WI38 (cell line): ENCODE results near the gene PIERCE2.
"Not testable (repeated sequence)": the region's sequence is repeated elsewhere in the genome, so short reads cannot be mapped to it uniquely, and the experiment has no call there.

Experiments
- H3K4me3 ChIP-seq: 2 replicates; pipeline ENCODE4 v1.5.1; 2011; ENCODE audit warnings: low read depth, mild to moderate bottlenecking, control low read depth, low read length
- CTCF ChIP-seq: IDR thresholded peaks from 2 replicates; pipeline ENCODE4 v1.5.1; 2012; ENCODE audit warnings: low read depth, mild to moderate bottlenecking, control low read depth, low read length

Gene PIERCE2

DNA sequence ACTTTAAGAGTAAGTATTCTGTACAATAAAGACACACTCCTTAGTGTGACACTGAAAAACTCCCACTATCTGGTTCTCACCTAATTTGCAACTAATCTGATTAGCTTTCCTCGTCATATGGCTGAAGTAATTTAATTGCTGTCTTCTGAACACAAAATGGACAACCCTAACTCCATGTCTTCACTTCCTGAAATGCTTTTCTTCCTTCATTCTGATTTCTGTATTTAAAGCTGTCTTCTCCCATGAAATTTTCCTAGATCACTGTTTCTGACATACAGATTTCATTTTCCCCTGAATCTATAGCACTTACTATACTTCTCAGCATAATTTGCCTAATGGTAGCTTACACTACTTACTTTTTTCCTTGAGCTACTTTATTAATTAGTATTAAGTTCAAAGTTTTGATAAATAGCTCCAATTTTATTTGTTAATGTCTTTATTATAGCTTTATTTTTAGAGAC is 6.5 kb upstream of the PIERCE2 start:
- TF ChIP-seq CTCF: no peak
- H3K4me3 ChIP-seq: no peak overlapping the region

GRCh38 chr15:55402707-55403106 is 5.6 kb upstream of the PIERCE2 start:
- H3K4me3 ChIP-seq: no peak overlapping the region

GRCh38 chr15:55403531-55403930 is 4.8 kb upstream of the PIERCE2 start:
- no peak for TF ChIP-seq CTCF
- H3K4me3 ChIP-seq: no peak overlapping the region

More at GRCh38 chr15:55402707-55403106, 5.6 kb upstream of the PIERCE2 start:
- no peak for TF ChIP-seq CTCF

DNA sequence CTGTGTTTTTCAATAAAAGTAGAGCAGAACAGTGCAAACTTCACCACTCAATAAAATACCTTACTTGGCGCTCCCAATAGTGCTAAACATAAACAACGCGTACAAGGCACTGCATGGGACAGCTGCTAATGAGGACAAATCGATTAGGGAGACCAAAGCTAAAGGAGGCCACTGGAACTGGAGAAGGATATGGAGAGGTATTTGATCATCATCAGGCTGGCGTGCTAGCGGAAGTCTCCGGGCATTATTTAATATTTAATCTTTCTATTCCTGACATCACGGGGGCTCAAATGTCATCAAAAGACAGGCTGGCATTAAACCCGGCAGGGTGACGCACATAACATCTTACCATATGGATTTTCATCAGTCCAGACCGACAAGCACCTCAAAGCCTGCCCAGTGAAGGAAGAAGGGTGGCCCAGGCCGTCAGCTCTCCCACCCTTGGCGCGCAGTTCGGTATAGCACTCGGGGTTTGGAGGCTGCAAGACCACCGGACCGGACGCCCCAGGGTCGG is 740 bp upstream of the PIERCE2 start:
- H3K4me3 ChIP-seq: peak overlapping the region; percentile 80

GRCh38 chr15:55408976-55409375 is 681 bp downstream of the PIERCE2 start:
- peak overlapping the region; percentile 80 for H3K4me3 ChIP-seq

More for the DNA sequence above, 740 bp upstream of the PIERCE2 start:
- TF ChIP-seq CTCF: no peak

DNA sequence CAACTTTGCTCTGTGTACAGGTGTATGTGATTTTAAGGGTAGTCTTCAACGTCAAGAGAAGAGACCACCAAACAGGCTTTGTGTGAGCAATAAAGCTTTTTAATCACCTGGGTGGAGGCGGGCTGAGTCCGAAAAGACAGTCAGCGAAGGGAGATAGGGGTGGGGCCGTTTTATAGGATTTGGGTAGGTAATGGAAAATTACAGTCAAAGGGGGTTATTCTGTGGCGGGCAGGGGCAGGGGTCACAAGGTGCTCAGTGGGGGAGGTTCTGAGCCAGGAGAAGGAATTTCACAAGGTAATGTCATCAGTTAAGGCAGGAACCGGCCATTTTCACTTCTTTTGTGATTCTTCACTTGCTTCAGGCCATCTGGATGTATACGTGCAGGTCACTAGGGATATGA is 9.4 kb downstream of the PIERCE2 start:
- not testable (repeated sequence) for H3K4me3 ChIP-seq

GRCh38 chr15:55420171-55420866 is 12.0 kb downstream of the PIERCE2 start:
- TF ChIP-seq CTCF: no peak
- H3K4me3 ChIP-seq: no peak overlapping the region

DNA sequence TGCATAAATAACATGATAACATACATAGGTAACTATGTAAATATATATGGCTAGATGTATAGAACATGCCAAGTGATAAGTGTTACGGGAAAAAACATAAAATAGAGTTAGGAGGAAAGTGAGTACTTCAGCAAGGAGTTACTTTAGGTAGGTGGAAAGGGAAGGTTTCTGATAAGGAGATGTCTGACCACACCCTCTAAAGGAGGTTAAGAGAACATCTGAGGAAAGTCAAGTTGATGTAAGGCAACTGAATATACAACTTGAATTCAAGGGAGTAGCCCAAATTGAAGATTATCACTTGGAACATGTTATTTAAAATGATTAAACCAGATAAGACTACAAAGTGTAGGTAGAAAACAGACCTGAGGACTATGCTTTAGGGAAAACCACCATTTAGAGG is 13.8 kb downstream of the PIERCE2 start:
- no peak for TF ChIP-seq CTCF
- H3K4me3 ChIP-seq: no peak overlapping the region
